HepG2 (cell line): Measurements from ENCODE around the gene TRIM8. TPM values are rescaled to one million over a fixed set of nuclear protein-coding genes. Genes with fewer than 3 reads are reported as not detected.

Experiments used
- GFI1 ChIP-seq: sonication (generic); formaldehyde crosslinking; IDR thresholded peaks from 2 replicates; pipeline ENCODE4 v1.5.0; 2020; ENCODE audit warnings: missing genetic modification reagents, mild to moderate bottlenecking, borderline replicate concordance
- HCFC1 ChIP-seq: fragments of 150-350 bp; IDR thresholded peaks from 2 replicates; pipeline ENCODE4 v1.6.1; 2014; ENCODE audit warnings: low read depth, low read length
- HNF4G ChIP-seq, 2 experiments: sonication (generic) in 1 of 2; formaldehyde crosslinking in 1 of 2; IDR thresholded peaks; 2 replicates each; pipeline versions ENCODE4 v1.4.0 to v1.6.1; 2011 to 2020; ENCODE audit warnings: borderline replicate concordance in 2 of 2, low read depth in 2 of 2, mild to moderate bottlenecking in 2 of 2, low read length in 1 of 2, missing genetic modification reagents in 1 of 2, moderate library complexity in 1 of 2
- MAFF ChIP-seq: IDR thresholded peaks from 2 replicates; pipeline ENCODE4 v1.6.1; 2011; ENCODE audit warnings: low read depth, low read length, improper control_type of control experiment
- MAZ ChIP-seq, 2 experiments: sonication (generic) in 1 of 2; formaldehyde crosslinking in 1 of 2; IDR thresholded peaks; 2 replicates each; pipeline versions ENCODE4 v1.5.0 to v1.6.1; 2012 to 2020; ENCODE audit warnings: low read depth in 2 of 2, mild to moderate bottlenecking in 2 of 2, borderline replicate concordance in 1 of 2, improper control_type of control experiment in 1 of 2, low read length in 1 of 2, missing genetic modification reagents in 1 of 2, moderate library complexity in 1 of 2
- RBM39 ChIP-seq: fragments of 200-400 bp; formaldehyde crosslinking; IDR thresholded peaks from one replicate; pipeline ENCODE4 v1.6.1; 2018; ENCODE audit warnings: antibody characterized with exemption, mild to moderate bottlenecking, low read depth, low read length; ENCODE audit not compliant: poor library complexity, severe bottlenecking
- ZMYM3 ChIP-seq: sonication (generic); formaldehyde crosslinking; IDR thresholded peaks from 2 replicates; pipeline ENCODE4 v1.5.1; 2020; ENCODE audit warnings: mild to moderate bottlenecking, missing genetic modification reagents
- polyA plus RNA-seq, 8 experiments: library from polyadenylated mRNA; depleted of rRNA in 3 of 8; stranded (reverse) in 7 of 8; unstranded in 1 of 8; fragments of >200 nt; fragmentation: Illumina TruSeq in 4 of 8; extraction: Trizol in 4 of 8; gene quantifications; 2 replicates each; pipeline versions ENCODE4 v1.2.1 to v1.2.3, GENCODE V29; 2011 to 2016; ENCODE audit warnings: low read depth in 4 of 8, missing spikeins in 1 of 8, mixed read lengths in 1 of 8; ENCODE audit not compliant: insufficient read depth in 1 of 8
- total RNA-seq, 5 experiments: library from RNA; depleted of rRNA; stranded (reverse); fragments of >200 nt; fragmentation: Illumina TruSeq; extraction: Trizol; gene quantifications; 2 replicates each; pipeline ENCODE4 v1.2.3, GENCODE V29; 2016; ENCODE audit warnings: low read depth in 1 of 5
- TF ChIP-seq, protein P1 (sequence below): sonication (generic); formaldehyde crosslinking; IDR thresholded peaks from 2 replicates; pipeline ENCODE4 v1.4.0; 2020; ENCODE audit warnings: mild to moderate bottlenecking, missing genetic modification reagents
- TF ChIP-seq, protein P2 (sequence below): sonication (generic); formaldehyde crosslinking; IDR thresholded peaks from 2 replicates; pipeline ENCODE4 v1.5.0; 2020; ENCODE audit warnings: mild to moderate bottlenecking, missing genetic modification reagents
- TF ChIP-seq, protein P3 (sequence below): sonication (generic); formaldehyde crosslinking; conservative IDR thresholded peaks from 2 replicates; pipeline ENCODE4 v1.4.0; 2020; ENCODE audit warnings: missing genetic modification reagents
- TF ChIP-seq, protein P4 (sequence below): sonication (generic); formaldehyde crosslinking; IDR thresholded peaks from 2 replicates; pipeline ENCODE4 v1.4.0; 2020; ENCODE audit warnings: low read depth, missing genetic modification reagents
- TF ChIP-seq, protein P5 (sequence below): IDR thresholded peaks from 2 replicates; pipeline ENCODE4 v1.6.1; 2016; ENCODE audit warnings: mild to moderate bottlenecking
- TF ChIP-seq, protein P6 (sequence below): sonication (generic); formaldehyde crosslinking; conservative IDR thresholded peaks from 2 replicates; pipeline ENCODE4 v1.4.0; 2020; ENCODE audit warnings: mild to moderate bottlenecking, missing genetic modification reagents, moderate library complexity

Gene TRIM8
- total and polyA plus RNA-seq, 2 of the 13 experiments (the other 11 are each of a cell fraction or from before 2014, with no cell fraction given) = 38.9 to 66.5 TPM

DNA sequence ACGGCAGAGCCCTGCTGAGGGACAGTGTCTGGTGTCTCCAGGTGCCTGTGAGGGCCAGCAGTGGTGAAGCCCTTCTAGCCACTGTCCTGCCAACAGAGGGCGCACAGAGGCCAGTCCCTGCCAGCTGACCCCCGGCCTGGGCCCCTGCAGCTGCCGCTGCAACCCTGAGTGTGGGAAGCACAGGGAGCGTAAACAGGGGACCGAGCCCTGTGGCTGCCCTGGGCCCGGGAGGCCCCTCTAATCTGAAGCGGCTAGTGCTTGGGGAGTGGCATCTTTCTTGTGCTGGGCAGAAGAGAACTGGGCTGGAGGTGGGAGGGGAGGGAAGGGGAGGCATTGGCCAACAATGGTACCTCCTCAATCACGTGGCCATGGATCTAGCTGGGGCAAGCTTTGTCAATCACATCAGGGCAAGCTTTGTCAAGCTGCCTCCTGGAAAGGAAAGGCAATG is 34.6 kb downstream of the TRIM8 start (continued):
- TF ChIP-seq, protein P1, sequence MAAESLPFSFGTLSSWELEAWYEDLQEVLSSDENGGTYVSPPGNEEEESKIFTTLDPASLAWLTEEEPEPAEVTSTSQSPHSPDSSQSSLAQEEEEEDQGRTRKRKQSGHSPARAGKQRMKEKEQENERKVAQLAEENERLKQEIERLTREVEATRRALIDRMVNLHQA (CRISPR knock-in tag) = no peak
- no peak for TF ChIP-seq GFI1 (CRISPR knock-in tag)
- no peak for TF ChIP-seq HCFC1
- TF ChIP-seq, protein P2, sequence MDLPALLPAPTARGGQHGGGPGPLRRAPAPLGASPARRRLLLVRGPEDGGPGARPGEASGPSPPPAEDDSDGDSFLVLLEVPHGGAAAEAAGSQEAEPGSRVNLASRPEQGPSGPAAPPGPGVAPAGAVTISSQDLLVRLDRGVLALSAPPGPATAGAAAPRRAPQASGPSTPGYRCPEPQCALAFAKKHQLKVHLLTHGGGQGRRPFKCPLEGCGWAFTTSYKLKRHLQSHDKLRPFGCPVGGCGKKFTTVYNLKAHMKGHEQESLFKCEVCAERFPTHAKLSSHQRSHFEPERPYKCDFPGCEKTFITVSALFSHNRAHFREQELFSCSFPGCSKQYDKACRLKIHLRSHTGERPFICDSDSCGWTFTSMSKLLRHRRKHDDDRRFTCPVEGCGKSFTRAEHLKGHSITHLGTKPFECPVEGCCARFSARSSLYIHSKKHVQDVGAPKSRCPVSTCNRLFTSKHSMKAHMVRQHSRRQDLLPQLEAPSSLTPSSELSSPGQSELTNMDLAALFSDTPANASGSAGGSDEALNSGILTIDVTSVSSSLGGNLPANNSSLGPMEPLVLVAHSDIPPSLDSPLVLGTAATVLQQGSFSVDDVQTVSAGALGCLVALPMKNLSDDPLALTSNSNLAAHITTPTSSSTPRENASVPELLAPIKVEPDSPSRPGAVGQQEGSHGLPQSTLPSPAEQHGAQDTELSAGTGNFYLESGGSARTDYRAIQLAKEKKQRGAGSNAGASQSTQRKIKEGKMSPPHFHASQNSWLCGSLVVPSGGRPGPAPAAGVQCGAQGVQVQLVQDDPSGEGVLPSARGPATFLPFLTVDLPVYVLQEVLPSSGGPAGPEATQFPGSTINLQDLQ = no peak
- peak; percentile 54 for TF ChIP-seq ZMYM3 (CRISPR knock-in tag)
- no peak for TF ChIP-seq HNF4G (IDR thresholded peaks at IDR 0.05; ENCODE audit: borderline replicate concordance, low read depth, low read length)
- peak; percentile 56; the same call in 1 of the 2 replicates for TF ChIP-seq HNF4G (CRISPR knock-in tag; IDR thresholded peaks at IDR 0.05; ENCODE audit: borderline replicate concordance, low read depth)
- TF ChIP-seq, protein P3, sequence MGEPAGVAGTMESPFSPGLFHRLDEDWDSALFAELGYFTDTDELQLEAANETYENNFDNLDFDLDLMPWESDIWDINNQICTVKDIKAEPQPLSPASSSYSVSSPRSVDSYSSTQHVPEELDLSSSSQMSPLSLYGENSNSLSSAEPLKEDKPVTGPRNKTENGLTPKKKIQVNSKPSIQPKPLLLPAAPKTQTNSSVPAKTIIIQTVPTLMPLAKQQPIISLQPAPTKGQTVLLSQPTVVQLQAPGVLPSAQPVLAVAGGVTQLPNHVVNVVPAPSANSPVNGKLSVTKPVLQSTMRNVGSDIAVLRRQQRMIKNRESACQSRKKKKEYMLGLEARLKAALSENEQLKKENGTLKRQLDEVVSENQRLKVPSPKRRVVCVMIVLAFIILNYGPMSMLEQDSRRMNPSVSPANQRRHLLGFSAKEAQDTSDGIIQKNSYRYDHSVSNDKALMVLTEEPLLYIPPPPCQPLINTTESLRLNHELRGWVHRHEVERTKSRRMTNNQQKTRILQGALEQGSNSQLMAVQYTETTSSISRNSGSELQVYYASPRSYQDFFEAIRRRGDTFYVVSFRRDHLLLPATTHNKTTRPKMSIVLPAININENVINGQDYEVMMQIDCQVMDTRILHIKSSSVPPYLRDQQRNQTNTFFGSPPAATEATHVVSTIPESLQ (CRISPR knock-in tag) = no peak
- TF ChIP-seq MAFF = no peak
- TF ChIP-seq MAZ (IDR thresholded peaks at IDR 0.05; ENCODE audit: borderline replicate concordance, low read depth, low read length) = no peak
- TF ChIP-seq MAZ (CRISPR knock-in tag; IDR thresholded peaks at IDR 0.05; ENCODE audit: low read depth) = peak; percentile 69; the same call in 1 of the 2 replicates
- TF ChIP-seq RBM39 = peak; percentile 81
- TF ChIP-seq, protein P4, sequence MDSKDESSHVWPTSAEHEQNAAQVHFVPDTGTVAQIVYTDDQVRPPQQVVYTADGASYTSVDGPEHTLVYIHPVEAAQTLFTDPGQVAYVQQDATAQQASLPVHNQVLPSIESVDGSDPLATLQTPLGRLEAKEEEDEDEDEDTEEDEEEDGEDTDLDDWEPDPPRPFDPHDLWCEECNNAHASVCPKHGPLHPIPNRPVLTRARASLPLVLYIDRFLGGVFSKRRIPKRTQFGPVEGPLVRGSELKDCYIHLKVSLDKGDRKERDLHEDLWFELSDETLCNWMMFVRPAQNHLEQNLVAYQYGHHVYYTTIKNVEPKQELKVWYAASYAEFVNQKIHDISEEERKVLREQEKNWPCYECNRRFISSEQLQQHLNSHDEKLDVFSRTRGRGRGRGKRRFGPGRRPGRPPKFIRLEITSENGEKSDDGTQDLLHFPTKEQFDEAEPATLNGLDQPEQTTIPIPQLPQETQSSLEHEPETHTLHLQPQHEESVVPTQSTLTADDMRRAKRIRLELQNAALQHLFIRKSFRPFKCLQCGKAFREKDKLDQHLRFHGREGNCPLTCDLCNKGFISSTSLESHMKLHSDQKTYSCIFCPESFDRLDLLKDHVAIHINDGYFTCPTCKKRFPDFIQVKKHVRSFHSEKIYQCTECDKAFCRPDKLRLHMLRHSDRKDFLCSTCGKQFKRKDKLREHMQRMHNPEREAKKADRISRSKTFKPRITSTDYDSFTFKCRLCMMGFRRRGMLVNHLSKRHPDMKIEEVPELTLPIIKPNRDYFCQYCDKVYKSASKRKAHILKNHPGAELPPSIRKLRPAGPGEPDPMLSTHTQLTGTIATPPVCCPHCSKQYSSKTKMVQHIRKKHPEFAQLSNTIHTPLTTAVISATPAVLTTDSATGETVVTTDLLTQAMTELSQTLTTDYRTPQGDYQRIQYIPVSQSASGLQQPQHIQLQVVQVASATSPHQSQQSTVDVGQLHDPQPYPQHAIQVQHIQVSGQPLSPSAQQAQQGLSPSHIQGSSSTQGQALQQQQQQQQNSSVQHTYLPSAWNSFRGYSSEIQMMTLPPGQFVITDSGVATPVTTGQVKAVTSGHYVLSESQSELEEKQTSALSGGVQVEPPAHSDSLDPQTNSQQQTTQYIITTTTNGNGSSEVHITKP = peak; percentile 59; the same call in 1 of the 2 replicates
- TF ChIP-seq, protein P5, sequence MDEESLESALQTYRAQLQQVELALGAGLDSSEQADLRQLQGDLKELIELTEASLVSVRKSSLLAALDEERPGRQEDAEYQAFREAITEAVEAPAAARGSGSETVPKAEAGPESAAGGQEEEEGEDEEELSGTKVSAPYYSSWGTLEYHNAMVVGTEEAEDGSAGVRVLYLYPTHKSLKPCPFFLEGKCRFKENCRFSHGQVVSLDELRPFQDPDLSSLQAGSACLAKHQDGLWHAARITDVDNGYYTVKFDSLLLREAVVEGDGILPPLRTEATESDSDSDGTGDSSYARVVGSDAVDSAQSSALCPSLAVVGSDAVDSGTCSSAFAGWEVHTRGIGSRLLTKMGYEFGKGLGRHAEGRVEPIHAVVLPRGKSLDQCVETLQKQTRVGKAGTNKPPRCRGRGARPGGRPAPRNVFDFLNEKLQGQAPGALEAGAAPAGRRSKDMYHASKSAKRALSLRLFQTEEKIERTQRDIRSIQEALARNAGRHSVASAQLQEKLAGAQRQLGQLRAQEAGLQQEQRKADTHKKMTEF = peak; percentile 72
- TF ChIP-seq, protein P6, sequence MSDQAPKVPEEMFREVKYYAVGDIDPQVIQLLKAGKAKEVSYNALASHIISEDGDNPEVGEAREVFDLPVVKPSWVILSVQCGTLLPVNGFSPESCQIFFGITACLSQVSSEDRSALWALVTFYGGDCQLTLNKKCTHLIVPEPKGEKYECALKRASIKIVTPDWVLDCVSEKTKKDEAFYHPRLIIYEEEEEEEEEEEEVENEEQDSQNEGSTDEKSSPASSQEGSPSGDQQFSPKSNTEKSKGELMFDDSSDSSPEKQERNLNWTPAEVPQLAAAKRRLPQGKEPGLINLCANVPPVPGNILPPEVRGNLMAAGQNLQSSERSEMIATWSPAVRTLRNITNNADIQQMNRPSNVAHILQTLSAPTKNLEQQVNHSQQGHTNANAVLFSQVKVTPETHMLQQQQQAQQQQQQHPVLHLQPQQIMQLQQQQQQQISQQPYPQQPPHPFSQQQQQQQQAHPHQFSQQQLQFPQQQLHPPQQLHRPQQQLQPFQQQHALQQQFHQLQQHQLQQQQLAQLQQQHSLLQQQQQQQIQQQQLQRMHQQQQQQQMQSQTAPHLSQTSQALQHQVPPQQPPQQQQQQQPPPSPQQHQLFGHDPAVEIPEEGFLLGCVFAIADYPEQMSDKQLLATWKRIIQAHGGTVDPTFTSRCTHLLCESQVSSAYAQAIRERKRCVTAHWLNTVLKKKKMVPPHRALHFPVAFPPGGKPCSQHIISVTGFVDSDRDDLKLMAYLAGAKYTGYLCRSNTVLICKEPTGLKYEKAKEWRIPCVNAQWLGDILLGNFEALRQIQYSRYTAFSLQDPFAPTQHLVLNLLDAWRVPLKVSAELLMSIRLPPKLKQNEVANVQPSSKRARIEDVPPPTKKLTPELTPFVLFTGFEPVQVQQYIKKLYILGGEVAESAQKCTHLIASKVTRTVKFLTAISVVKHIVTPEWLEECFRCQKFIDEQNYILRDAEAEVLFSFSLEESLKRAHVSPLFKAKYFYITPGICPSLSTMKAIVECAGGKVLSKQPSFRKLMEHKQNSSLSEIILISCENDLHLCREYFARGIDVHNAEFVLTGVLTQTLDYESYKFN (CRISPR knock-in tag) = peak; percentile 58
